CD14-positive monocyte (primary cell): ENCODE measurements around the gene MYL4. TPM values are rescaled to one million over a fixed set of nuclear protein-coding genes. Genes with fewer than 3 reads are reported as not detected.

Experiments
- DNase-seq, 3 donors: peaks; one replicate each; pipeline ENCODE4 v3.0.0-alpha.2; 2011 to 2022
- H2AFZ ChIP-seq: 2 replicates; pipeline ENCODE4 v1.6.0; 2012; ENCODE audit warnings: mild to moderate bottlenecking, low read depth, low read length, inconsistent platforms; ENCODE audit not compliant: insufficient read depth, poor library complexity, severe bottlenecking
- H3K27ac ChIP-seq, 2 donors: 1 replicate in 1 of 2; 2 replicates in 1 of 2; pipeline ENCODE4 v1.5.1; 2012 to 2013; ENCODE audit warnings: low read length in 2 of 2, control low read depth in 1 of 2, inconsistent platforms in 1 of 2, low read depth in 1 of 2, mild to moderate bottlenecking in 1 of 2
- H3K27me3 ChIP-seq, 2 donors: one replicate each; pipeline versions ENCODE4 v1.6.0 to v1.6.1; 2011 to 2013; ENCODE audit warnings: low read length in 2 of 2; ENCODE audit not compliant: control insufficient read depth in 2 of 2, insufficient read depth in 2 of 2
- H3K36me3 ChIP-seq, 2 donors: replicated peaks in 1 of 2; 1 replicate in 1 of 2; 2 replicates in 1 of 2; pipeline versions ENCODE4 v1.5.1 to v1.6.1; 2012 to 2013; ENCODE audit warnings: low read length in 2 of 2, control low read depth in 1 of 2, inconsistent platforms in 1 of 2, mild to moderate bottlenecking in 1 of 2; ENCODE audit not compliant: insufficient read depth in 2 of 2, control insufficient read depth in 1 of 2
- H3K4me1 ChIP-seq, 2 donors: 1 replicate in 1 of 2; 2 replicates in 1 of 2; pipeline versions ENCODE4 v1.5.1 to v1.6.1; 2012 to 2013; ENCODE audit warnings: low read length in 2 of 2, control low read depth in 1 of 2, inconsistent platforms in 1 of 2, mild to moderate bottlenecking in 1 of 2, moderate library complexity in 1 of 2; ENCODE audit not compliant: insufficient read depth in 2 of 2, control insufficient read depth in 1 of 2
- H3K4me2 ChIP-seq: replicated peaks from 2 replicates; pipeline ENCODE3; 2012; ENCODE audit warnings: low read length, moderate library complexity, mild to moderate bottlenecking; ENCODE audit not compliant: poor library complexity, severe bottlenecking; ENCODE audit errors: extremely low read depth
- H3K4me3 ChIP-seq, 3 experiments: fragments of 200-600 bp in 1 of 3; sonication (generic) in 1 of 3; replicated peaks in 1 of 3; 1 replicate in 2 of 3; 2 replicates in 1 of 3; pipeline ENCODE4 v1.5.1; 2011 to 2013; ENCODE audit warnings: low read length in 3 of 3, mild to moderate bottlenecking in 3 of 3, control low read depth in 2 of 3, low read depth in 2 of 3, inconsistent platforms in 1 of 3, moderate library complexity in 1 of 3
- H3K79me2 ChIP-seq: 2 replicates; pipeline ENCODE4 v1.6.0; 2012; ENCODE audit warnings: mild to moderate bottlenecking, control low read depth, inconsistent platforms, low read length, moderate library complexity; ENCODE audit not compliant: insufficient read depth
- H3K9ac ChIP-seq: 2 replicates; pipeline ENCODE4 v1.6.0; 2017; ENCODE audit warnings: low read length, mild to moderate bottlenecking; ENCODE audit not compliant: insufficient read depth, poor library complexity, severe bottlenecking
- H3K9me3 ChIP-seq, 2 donors: replicated peaks in 1 of 2; 1 replicate in 1 of 2; 2 replicates in 1 of 2; pipeline versions ENCODE4 v1.5.1 to v1.6.1; 2012 to 2013; ENCODE audit warnings: low read length in 2 of 2, control low read depth in 1 of 2; ENCODE audit not compliant: control insufficient read depth in 1 of 2, insufficient read depth in 1 of 2
- H4K20me1 ChIP-seq: 2 replicates; pipeline ENCODE4 v1.6.0; 2012; ENCODE audit warnings: mild to moderate bottlenecking, low read length, control low read depth, moderate library complexity; ENCODE audit not compliant: insufficient read depth
- H3K27ac Mint-ChIP-seq, 7 donors: one replicate each; pipeline ENCODE4 v1.8.0; 2020; ENCODE audit warnings: mild to moderate bottlenecking in 7 of 7, mixed read lengths in 7 of 7, moderate library complexity in 6 of 7, inconsistent platforms in 2 of 7
- H3K27me3 Mint-ChIP-seq, 3 donors: one replicate each; pipeline ENCODE4 v1.8.0; 2021 to 2022; ENCODE audit warnings: low read depth in 3 of 3, mild to moderate bottlenecking in 3 of 3, mixed read lengths in 3 of 3, moderate library complexity in 3 of 3, inconsistent platforms in 1 of 3
- H3K36me3 Mint-ChIP-seq, 2 donors: one replicate each; pipeline ENCODE4 v1.8.0; 2020; ENCODE audit warnings: mixed read lengths in 2 of 2, inconsistent platforms in 1 of 2, mild to moderate bottlenecking in 1 of 2
- H3K4me1 Mint-ChIP-seq: one replicate; pipeline ENCODE4 v1.8.0; 2020; ENCODE audit warnings: mild to moderate bottlenecking, mixed read lengths
- H3K4me3 Mint-ChIP-seq, 2 donors: one replicate each; pipeline ENCODE4 v1.8.0; 2020; ENCODE audit warnings: mild to moderate bottlenecking in 2 of 2, mixed read lengths in 2 of 2, moderate library complexity in 1 of 2
- H3K9me3 Mint-ChIP-seq, 7 donors: one replicate each; pipeline ENCODE4 v1.8.0; 2020 to 2022; ENCODE audit warnings: mixed read lengths in 7 of 7, mild to moderate bottlenecking in 6 of 7, moderate library complexity in 6 of 7, inconsistent platforms in 2 of 7
- CTCF ChIP-seq: fragments of 200-600 bp; IDR thresholded peaks from one replicate; pipeline ENCODE4 v1.8.0; 2022; ENCODE audit warnings: antibody characterized with exemption, mild to moderate bottlenecking
- WGBS: methylation state at CpG from one replicate; pipeline ENCODE4 v1.1.5; 2013; ENCODE audit warnings: missing lambda C conversion rate; ENCODE audit not compliant: insufficient coverage; 5-methylcytosine and 5-hydroxymethylcytosine counted together
- intact Hi-C, 2 donors: fragments of 100-400 bp; cut with micrococcal nuclease; formaldehyde crosslinking; loops; one replicate each; pipeline versions ENCODE4 v1.15.0 to v1.15.1; 2023
- polyA plus RNA-seq, 3 donors: library from polyadenylated mRNA; depleted of rRNA in 1 of 3; unstranded in 2 of 3; stranded (reverse) in 1 of 3; fragments of 300-500 nt in 2 of 3; fragments of >200 nt in 1 of 3; fragmentation: Illumina TruSeq in 2 of 3; gene quantifications; 1 replicate in 2 of 3; 2 replicates in 1 of 3; pipeline ENCODE4 v1.2.3, GENCODE V29; 2012 to 2021

MYL4 gene
- polyA plus RNA-seq, 3 donors, result 0.43 TPM; not detected in 2

- no peak overlapping the region for H3K27ac ChIP-seq
- no peaks in the 10 kb centered on the region for H3K27me3 ChIP-seq
- H2AFZ ChIP-seq, result peak overlapping the region; percentile 76
- H3K36me3 Mint-ChIP-seq, result peaks cover 0 to 5% of the 10 kb centered on the region in 2 donors
- H3K4me1 ChIP-seq, result peaks cover 10 to 29% of the 10 kb centered on the region in 2 donors
- peak overlapping the region in 1 of 2 donors; percentile 97 for H3K4me3 Mint-ChIP-seq
- no peaks in the 10 kb centered on the region for H3K36me3 ChIP-seq
- no peak for DNase-seq
- peaks cover 0 to 3% (median 0%) of the 10 kb centered on the region in 7 donors for H3K9me3 Mint-ChIP-seq
- peak overlapping the region in 1 of 7 donors; percentile 99 for H3K27ac Mint-ChIP-seq
- WGBS, result no CpG with 5 or more reads among the region's 4 CpGs
- peaks cover 30% of the 10 kb centered on the region for H3K4me1 Mint-ChIP-seq
- no peak overlapping the region for H3K4me2 ChIP-seq
- H3K27me3 Mint-ChIP-seq, result peaks cover 2 to 7% (median 3%) of the 10 kb centered on the region in 3 donors
- no peak overlapping the region for H3K9ac ChIP-seq
- no peak for TF ChIP-seq CTCF
- H3K4me3 ChIP-seq, result no peak overlapping the region
- peaks cover 21% of the 10 kb centered on the region for H4K20me1 ChIP-seq
- H3K79me2 ChIP-seq, result peaks cover 39% of the 10 kb centered on the region
- intact Hi-C loops, result no loop called here
- H3K9me3 ChIP-seq, result no peaks in the 10 kb centered on the region
These were observed 18.9 kb upstream of the MYL4 start for GRCh38 chr17:47190243-47190642.

- no peaks in the 10 kb centered on the region for H3K27me3 ChIP-seq
- no peak overlapping the region for H3K4me3 ChIP-seq
- Mint-ChIP-seq H3K4me3 (no peak overlapping the region), H3K4me1 (peaks cover 30% of the 10 kb centered on the region), H3K27me3 (peaks cover 2 to 7% (median 4%) of the 10 kb centered on the region in 3 donors), H3K9me3 (peaks cover 0 to 3% (median 0%) of the 10 kb centered on the region in 7 donors), H3K36me3 (peaks cover 0 to 5% of the 10 kb centered on the region in 2 donors), H3K27ac (peak overlapping the region in 1 of 7 donors; percentile 61)
- peaks cover 16% of the 10 kb centered on the region for H4K20me1 ChIP-seq
- no peak for DNase-seq
- TF ChIP-seq CTCF, result no peak
- no peak overlapping the region for H3K9ac ChIP-seq
- H3K4me1 ChIP-seq, result peaks cover 10 to 29% of the 10 kb centered on the region in 2 donors
- no peaks in the 10 kb centered on the region for H3K36me3 ChIP-seq
- H3K79me2 ChIP-seq, result peaks cover 34% of the 10 kb centered on the region
- H2AFZ ChIP-seq, result no peak overlapping the region
- no peak overlapping the region for H3K27ac ChIP-seq
- 100% methylated on average over 1 of the region's 1 CpG for WGBS
- no peaks in the 10 kb centered on the region for H3K9me3 ChIP-seq
- no peak overlapping the region for H3K4me2 ChIP-seq
- intact Hi-C loops, result no loop called here
These were observed 18.4 kb upstream of the MYL4 start for GRCh38 chr17:47190770-47191169.
